Neural cell (in vitro differentiated cells): ENCODE results near the gene ANO5. TPM values are rescaled to one million over a fixed set of nuclear protein-coding genes. Genes with fewer than 3 reads are reported as not detected.

ENCODE experiments used
- H2AFZ ChIP-seq: fragments of 200-600, 300-800 bp; sonication (generic), shearing (Covaris generic); 2 replicates; pipeline ENCODE4 v1.6.0; 2014; ENCODE audit warnings: low read depth, mild to moderate bottlenecking, antibody characterized with exemption, low read length, moderate library complexity
- H3F3A ChIP-seq: fragments of 200-600 bp; shearing (Covaris generic); 2 replicates; pipeline ENCODE4 v1.6.1; 2016; ENCODE audit warnings: mild to moderate bottlenecking, moderate library complexity, mixed read lengths, antibody characterized with exemption, low read length; ENCODE audit not compliant: insufficient read depth, poor library complexity, severe bottlenecking
- H3K27ac ChIP-seq: fragments of 200-600, 300-800 bp; sonication (generic), shearing (Covaris generic); 2 replicates; pipeline ENCODE4 v1.5.1; 2014; ENCODE audit warnings: mild to moderate bottlenecking, low read length, moderate library complexity
- H3K27me3 ChIP-seq: fragments of 300-800, 200-600 bp; sonication (generic), shearing (Covaris generic); 2 replicates; pipeline ENCODE4 v1.6.0; 2014; ENCODE audit warnings: mild to moderate bottlenecking, low read depth, low read length, moderate library complexity; ENCODE audit not compliant: insufficient read depth
- H3K36me3 ChIP-seq: fragments of 300-800, 200-600 bp; sonication (generic), shearing (Covaris generic); 2 replicates; pipeline ENCODE4 v1.5.1; 2014; ENCODE audit warnings: mild to moderate bottlenecking, antibody characterized with exemption, low read length, moderate library complexity; ENCODE audit not compliant: insufficient read depth
- H3K4me2 ChIP-seq: fragments of 300-800, 200-600 bp; sonication (generic), shearing (Covaris generic); 2 replicates; pipeline ENCODE4 v1.6.0; 2014; ENCODE audit warnings: mild to moderate bottlenecking, low read length
- H3K4me3 ChIP-seq: fragments of 300-800, 200-600 bp; sonication (generic), shearing (Covaris generic); 2 replicates; pipeline ENCODE4 v1.5.1; 2014; ENCODE audit warnings: mild to moderate bottlenecking, low read length, moderate library complexity
- H3K79me2 ChIP-seq: fragments of 200-600 bp; shearing (Covaris generic); replicated peaks from 2 replicates; pipeline ENCODE4 v1.6.0; 2014; ENCODE audit warnings: mild to moderate bottlenecking, low read length, moderate library complexity; ENCODE audit not compliant: insufficient read depth
- H3K9ac ChIP-seq: fragments of 300-800, 200-600 bp; sonication (generic), shearing (Covaris generic); 2 replicates; pipeline ENCODE4 v1.6.1; 2016; ENCODE audit warnings: mild to moderate bottlenecking, low read length, mixed read lengths
- H3K9me2 ChIP-seq: fragments of 200-600 bp; shearing (Covaris generic); 2 replicates; pipeline ENCODE4 v1.6.1; 2016; ENCODE audit warnings: mild to moderate bottlenecking, low read length, mixed read lengths; ENCODE audit not compliant: insufficient read depth
- H3K9me3 ChIP-seq: fragments of 200-600, 300-800 bp; sonication (generic), shearing (Covaris generic); 2 replicates; pipeline ENCODE4 v1.6.1; 2016; ENCODE audit warnings: mild to moderate bottlenecking, mixed run types, low read length, moderate library complexity, mixed read lengths
- H4K20me1 ChIP-seq: fragments of 200-600 bp; shearing (Covaris generic); 2 replicates; pipeline ENCODE4 v1.6.1; 2016; ENCODE audit warnings: mild to moderate bottlenecking, mixed run types; ENCODE audit not compliant: insufficient read depth
- EP300 ChIP-seq: fragments of 450-650 bp; conservative IDR thresholded peaks from 2 replicates; pipeline ENCODE4 v1.6.1; 2014; ENCODE audit warnings: antibody characterized with exemption, mild to moderate bottlenecking, moderate library complexity; ENCODE audit not compliant: poor library complexity, severe bottlenecking
- EZH2 ChIP-seq: fragments of 200-600, 300-800 bp; shearing (Covaris generic), sonication (generic); IDR thresholded peaks from 2 replicates; pipeline ENCODE4 v1.6.1; 2014; ENCODE audit warnings: antibody characterized with exemption, low read length, borderline replicate concordance, mild to moderate bottlenecking; ENCODE audit not compliant: insufficient read depth, poor library complexity, severe bottlenecking
- MXI1 ChIP-seq: fragments of 450-650 bp; conservative IDR thresholded peaks from 2 replicates; pipeline ENCODE4 v1.6.1; 2014; ENCODE audit warnings: antibody characterized with exemption, mild to moderate bottlenecking; ENCODE audit not compliant: poor library complexity, severe bottlenecking
- POLR2AphosphoS5 ChIP-seq: IDR thresholded peaks from 2 replicates; pipeline ENCODE4 v1.6.1; 2012
- RAD21 ChIP-seq: fragments of 450-650 bp; conservative IDR thresholded peaks from 2 replicates; pipeline ENCODE4 v1.6.1; 2014; ENCODE audit warnings: antibody characterized with exemption, mild to moderate bottlenecking, moderate library complexity
- SMC3 ChIP-seq: fragments of 450-650 bp; conservative IDR thresholded peaks from 2 replicates; pipeline ENCODE4 v1.6.1; 2014; ENCODE audit warnings: antibody characterized with exemption, mild to moderate bottlenecking, moderate library complexity; ENCODE audit not compliant: poor library complexity
- TAF1 ChIP-seq: IDR thresholded peaks from 2 replicates; pipeline ENCODE4 v1.6.1; 2012; ENCODE audit warnings: low read depth
- polyA plus RNA-seq: library from polyadenylated mRNA; depleted of rRNA; stranded (reverse); fragments of >200 nt; gene quantifications from 2 replicates; pipeline ENCODE4 v1.2.3, GENCODE V29; 2014
- TF ChIP-seq, protein P1 (sequence below): IDR thresholded peaks from 2 replicates; pipeline ENCODE4 v1.6.1; 2012; ENCODE audit warnings: borderline replicate concordance
- TF ChIP-seq, protein P2 (sequence below): fragments of 450-650 bp; IDR thresholded peaks from 2 replicates; pipeline ENCODE4 v1.5.1; 2014; ENCODE audit warnings: antibody characterized with exemption, mild to moderate bottlenecking, moderate library complexity; ENCODE audit not compliant: poor library complexity, severe bottlenecking

The ANO5 gene
- polyA plus RNA-seq, 1 donor from 2014 or later = 3.6 TPM

DNA sequence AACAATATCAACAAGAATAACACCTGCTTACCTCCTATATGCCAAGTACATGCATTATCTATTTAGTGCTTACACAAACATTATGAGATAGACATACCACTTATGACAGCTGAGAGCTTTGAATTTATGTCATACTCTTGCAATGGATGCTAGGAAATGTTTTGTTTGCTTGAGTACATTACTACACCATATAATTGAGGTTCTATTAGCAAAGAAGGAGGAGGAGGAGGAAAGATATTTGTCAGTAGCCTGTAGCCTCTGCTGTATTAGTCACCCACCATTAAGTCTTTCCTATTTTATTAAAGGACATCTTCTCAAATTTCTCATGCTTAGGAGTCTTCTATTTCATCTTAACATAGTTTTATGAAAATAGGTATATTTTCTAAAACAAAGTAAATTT, 6.4 kb downstream of the ANO5 start:
- Histone ChIP-seq H2AFZ (no peak overlapping the region), H3K27ac (no peak overlapping the region), H3K9me2 (no peaks in the 10 kb centered on the region), H3K36me3 (no peaks in the 10 kb centered on the region), H3K4me3 (no peak overlapping the region), H3K27me3 (no peaks in the 10 kb centered on the region), H3K79me2 (no peaks in the 10 kb centered on the region), H3K4me2 (no peak overlapping the region), H3F3A (no peaks in the 10 kb centered on the region), H4K20me1 (no peaks in the 10 kb centered on the region), H3K9ac (no peak overlapping the region), H3K9me3 (no peaks in the 10 kb centered on the region)
- TF ChIP-seq, protein P1, sequence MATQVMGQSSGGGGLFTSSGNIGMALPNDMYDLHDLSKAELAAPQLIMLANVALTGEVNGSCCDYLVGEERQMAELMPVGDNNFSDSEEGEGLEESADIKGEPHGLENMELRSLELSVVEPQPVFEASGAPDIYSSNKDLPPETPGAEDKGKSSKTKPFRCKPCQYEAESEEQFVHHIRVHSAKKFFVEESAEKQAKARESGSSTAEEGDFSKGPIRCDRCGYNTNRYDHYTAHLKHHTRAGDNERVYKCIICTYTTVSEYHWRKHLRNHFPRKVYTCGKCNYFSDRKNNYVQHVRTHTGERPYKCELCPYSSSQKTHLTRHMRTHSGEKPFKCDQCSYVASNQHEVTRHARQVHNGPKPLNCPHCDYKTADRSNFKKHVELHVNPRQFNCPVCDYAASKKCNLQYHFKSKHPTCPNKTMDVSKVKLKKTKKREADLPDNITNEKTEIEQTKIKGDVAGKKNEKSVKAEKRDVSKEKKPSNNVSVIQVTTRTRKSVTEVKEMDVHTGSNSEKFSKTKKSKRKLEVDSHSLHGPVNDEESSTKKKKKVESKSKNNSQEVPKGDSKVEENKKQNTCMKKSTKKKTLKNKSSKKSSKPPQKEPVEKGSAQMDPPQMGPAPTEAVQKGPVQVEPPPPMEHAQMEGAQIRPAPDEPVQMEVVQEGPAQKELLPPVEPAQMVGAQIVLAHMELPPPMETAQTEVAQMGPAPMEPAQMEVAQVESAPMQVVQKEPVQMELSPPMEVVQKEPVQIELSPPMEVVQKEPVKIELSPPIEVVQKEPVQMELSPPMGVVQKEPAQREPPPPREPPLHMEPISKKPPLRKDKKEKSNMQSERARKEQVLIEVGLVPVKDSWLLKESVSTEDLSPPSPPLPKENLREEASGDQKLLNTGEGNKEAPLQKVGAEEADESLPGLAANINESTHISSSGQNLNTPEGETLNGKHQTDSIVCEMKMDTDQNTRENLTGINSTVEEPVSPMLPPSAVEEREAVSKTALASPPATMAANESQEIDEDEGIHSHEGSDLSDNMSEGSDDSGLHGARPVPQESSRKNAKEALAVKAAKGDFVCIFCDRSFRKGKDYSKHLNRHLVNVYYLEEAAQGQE = no peak
- TF ChIP-seq TAF1 (no peak), RAD21 (no peak), MXI1 (no peak), POLR2AphosphoS5 (no peak), SMC3 (no peak), EZH2 (no peak), EP300 (no peak)
- TF ChIP-seq, protein P2, sequence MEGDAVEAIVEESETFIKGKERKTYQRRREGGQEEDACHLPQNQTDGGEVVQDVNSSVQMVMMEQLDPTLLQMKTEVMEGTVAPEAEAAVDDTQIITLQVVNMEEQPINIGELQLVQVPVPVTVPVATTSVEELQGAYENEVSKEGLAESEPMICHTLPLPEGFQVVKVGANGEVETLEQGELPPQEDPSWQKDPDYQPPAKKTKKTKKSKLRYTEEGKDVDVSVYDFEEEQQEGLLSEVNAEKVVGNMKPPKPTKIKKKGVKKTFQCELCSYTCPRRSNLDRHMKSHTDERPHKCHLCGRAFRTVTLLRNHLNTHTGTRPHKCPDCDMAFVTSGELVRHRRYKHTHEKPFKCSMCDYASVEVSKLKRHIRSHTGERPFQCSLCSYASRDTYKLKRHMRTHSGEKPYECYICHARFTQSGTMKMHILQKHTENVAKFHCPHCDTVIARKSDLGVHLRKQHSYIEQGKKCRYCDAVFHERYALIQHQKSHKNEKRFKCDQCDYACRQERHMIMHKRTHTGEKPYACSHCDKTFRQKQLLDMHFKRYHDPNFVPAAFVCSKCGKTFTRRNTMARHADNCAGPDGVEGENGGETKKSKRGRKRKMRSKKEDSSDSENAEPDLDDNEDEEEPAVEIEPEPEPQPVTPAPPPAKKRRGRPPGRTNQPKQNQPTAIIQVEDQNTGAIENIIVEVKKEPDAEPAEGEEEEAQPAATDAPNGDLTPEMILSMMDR = no peak

DNA sequence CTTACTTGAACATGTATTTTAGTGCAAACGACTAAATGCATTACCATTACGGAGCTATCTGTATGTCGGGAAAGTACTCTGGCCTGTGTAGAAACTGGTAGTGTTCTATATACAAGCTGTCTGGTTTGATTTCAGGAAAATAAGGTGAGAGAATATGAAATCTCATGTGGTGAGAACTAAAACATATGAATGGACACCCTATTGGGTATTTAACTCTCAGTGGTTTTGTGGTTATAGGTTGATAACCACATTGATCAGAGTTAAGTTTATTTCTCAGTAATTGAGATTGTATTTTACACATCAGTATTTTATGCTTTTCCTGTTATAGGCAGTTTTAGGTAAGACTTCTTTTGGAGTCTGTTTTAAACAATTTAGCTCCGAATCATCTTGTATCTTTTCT, 10.4 kb downstream of the ANO5 start:
- Histone ChIP-seq H3K9me3 (no peaks in the 10 kb centered on the region), H3K79me2 (no peaks in the 10 kb centered on the region), H3K4me2 (no peak overlapping the region), H3K36me3 (no peaks in the 10 kb centered on the region), H3F3A (no peaks in the 10 kb centered on the region), H3K27ac (no peak overlapping the region), H2AFZ (no peak overlapping the region), H3K9me2 (no peaks in the 10 kb centered on the region), H3K4me3 (no peak overlapping the region), H3K9ac (no peak overlapping the region), H3K27me3 (no peaks in the 10 kb centered on the region), H4K20me1 (no peaks in the 10 kb centered on the region)
- TF ChIP-seq MXI1 = no peak
- no peak for TF ChIP-seq EP300
- no peak for TF ChIP-seq SMC3
- TF ChIP-seq EZH2 = no peak
- no peak for TF ChIP-seq POLR2AphosphoS5
- TF ChIP-seq, protein P1 = no peak
- no peak for TF ChIP-seq TAF1
- no peak for TF ChIP-seq RAD21
